GM12874 (cell line): Measurements from ENCODE around the gene SLC22A17.

Experiments used
- TF ChIP-seq, protein P1 (sequence below): IDR thresholded peaks from 2 replicates; pipeline ENCODE4 v1.5.1; 2011; ENCODE audit warnings: low read depth, mild to moderate bottlenecking, control low read depth, low read length, moderate library complexity; ENCODE audit not compliant: insufficient read depth

SLC22A17 gene

DNA sequence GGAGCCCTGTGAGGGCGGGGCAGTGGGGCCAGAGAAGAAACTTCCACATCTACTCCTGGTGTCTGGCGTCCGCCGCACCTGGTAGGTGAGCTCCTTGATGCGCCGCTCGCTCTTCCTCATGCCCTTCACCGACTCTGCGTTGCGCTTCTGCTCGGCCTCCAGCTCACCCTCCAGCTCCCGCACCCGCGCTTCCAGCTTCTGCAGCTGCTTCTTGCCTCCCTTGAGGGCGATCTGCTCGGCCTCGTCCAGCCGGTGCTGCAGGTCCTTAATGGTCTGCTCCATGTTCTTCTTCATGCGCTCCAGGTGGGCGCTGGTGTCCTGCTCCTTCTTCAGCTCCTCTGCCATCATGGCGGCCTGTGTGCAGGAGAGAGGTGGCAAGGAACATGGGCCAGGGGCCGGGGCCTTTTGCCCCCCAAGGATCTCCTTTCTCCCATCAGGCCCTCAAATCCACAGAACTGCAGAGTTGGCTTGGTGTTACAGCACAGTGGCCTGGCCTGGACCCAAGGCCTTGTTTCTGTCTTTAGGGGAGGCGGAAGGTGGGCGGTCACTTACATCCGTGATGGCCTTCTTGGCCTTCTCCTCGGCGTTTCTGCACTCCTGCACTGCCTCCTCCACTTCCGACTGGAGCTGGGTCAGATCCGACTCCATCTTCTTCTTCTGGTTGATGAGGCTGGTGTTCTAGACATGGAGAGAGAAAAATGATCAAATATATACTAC is 31.8 kb upstream of the SLC22A17 start:
- TF ChIP-seq, protein P1, sequence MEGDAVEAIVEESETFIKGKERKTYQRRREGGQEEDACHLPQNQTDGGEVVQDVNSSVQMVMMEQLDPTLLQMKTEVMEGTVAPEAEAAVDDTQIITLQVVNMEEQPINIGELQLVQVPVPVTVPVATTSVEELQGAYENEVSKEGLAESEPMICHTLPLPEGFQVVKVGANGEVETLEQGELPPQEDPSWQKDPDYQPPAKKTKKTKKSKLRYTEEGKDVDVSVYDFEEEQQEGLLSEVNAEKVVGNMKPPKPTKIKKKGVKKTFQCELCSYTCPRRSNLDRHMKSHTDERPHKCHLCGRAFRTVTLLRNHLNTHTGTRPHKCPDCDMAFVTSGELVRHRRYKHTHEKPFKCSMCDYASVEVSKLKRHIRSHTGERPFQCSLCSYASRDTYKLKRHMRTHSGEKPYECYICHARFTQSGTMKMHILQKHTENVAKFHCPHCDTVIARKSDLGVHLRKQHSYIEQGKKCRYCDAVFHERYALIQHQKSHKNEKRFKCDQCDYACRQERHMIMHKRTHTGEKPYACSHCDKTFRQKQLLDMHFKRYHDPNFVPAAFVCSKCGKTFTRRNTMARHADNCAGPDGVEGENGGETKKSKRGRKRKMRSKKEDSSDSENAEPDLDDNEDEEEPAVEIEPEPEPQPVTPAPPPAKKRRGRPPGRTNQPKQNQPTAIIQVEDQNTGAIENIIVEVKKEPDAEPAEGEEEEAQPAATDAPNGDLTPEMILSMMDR: no peak

DNA sequence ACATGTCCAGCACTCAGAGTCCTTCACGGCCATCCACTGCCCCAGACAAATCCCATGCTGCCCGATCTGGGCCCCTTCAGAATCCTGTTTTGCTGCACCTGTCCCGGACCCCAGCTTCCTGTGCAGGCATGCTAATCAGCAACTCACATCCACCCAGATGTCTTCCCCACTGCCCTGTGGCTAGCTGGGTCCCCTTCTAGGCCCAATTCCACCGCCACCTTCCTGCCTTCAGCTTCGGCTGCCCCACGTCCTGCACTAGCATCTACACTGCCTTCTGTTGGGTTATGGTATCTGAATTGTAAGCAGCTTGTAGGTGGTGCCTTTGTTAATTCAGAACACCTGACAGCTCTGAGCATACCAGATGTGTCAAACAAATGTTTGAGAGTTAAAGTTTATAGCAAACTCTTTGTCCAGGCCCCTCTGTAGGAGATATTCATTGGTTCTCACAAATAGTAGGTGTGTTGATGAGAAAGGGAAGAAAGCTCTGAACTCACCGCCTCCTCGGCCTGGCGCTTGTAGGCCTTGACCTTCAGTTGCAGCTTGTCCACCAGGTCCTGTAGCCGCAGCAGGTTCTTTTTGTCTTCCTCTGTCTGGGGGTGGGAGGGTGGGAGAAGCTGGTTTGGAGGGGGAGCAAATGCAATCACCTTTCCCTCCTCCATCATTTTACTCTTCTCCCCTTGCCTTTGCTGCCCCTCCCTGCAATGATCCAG is 30.2 kb upstream of the SLC22A17 start:
- TF ChIP-seq, protein P1: no peak

DNA sequence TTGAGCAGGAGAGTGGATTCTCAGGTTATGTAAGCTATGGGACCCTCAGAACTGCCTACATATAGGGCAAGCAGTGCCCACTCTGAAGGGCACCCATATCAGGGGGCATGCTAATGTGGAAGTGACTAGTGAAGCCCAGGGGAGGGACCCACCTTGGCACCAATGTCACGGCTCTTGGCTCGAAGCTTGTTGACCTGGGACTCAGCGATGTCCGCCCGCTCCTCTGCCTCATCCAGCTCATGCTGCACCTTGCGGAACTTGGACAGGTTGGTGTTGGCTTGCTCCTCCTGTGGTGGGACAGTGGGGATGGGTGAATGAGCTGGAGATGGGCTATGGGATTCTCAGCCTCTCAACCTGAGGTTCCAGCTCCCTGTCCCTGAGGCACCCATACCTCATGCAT is 29.6 kb upstream of the SLC22A17 start:
- TF ChIP-seq, protein P1: no peak

DNA sequence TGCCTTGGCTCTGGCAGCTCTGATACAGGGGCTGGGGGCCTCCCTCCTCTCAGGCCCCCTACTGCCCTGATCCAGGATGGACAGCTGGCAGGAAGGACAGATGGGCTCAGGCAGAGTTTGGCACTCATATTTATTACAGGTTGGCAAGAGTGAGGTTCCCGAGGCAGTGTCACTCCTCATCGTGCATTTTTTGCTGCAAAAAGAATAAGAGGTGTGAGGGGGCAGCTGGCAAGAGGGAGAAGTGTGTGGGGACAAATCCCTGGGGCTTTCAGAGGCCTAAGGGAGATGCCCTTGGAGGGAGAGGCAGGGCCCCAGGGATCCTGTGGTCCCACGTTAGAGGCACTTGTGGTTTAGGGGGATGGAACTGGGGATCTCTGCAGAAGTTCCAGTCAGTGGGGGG is 29.2 kb upstream of the SLC22A17 start:
- TF ChIP-seq, protein P1: no peak

DNA sequence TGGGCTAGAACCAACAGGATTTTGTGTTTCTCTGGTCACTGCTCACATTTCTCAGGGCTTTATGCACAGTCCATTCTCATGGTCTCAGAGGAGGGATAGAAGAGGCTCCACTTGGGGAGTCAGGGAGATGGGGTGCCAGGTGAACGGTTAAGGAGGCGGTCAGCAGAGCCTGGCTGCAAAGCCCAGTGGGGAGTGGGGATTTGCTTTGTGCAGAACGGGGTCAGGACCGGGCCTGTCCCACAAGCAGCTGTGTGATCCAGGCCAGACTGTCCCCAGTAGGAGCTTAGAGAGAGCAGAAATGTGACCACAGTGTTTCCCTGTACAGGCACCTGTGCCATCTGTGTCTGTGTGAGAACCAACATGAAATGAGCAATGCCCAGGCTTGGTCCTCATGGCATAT is 28.3 kb upstream of the SLC22A17 start:
- TF ChIP-seq, protein P1: no peak

DNA sequence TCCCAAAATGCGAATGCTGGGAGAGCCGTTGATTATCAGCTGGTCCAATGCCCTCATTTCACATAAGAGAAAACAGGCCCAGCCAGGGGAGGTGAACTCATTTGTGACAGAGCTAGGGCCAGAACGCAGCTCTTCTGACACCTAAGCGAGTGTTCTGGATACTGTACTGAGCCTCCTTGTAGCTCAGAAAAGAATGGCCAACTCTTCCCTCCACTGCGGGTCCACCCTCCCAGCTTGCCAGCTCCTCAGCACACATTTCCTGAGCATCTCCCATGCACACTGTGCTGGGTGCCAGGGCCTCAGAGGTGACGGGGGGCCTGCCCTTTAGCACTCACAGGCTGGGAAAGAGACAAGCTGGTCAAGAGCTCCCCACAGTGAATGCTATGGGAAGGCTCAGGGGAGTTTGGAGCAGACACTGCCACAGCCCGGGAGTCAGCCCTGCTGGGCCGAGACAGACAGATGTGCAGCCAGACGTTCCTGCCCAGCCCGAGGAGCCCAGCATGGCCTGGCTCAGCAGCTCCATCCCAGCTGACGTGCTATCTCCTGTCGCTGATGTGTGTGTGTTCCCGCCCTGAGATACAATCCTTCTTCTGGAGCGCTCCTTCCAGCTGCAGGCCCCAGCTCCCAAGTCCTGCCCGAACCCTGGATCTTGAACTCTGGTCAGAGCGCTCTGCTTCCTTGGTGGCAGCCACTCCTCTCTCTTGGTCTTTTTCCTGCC is 27.7 kb upstream of the SLC22A17 start:
- TF ChIP-seq, protein P1: no peak
